ENCODE data around the gene SYT14.
"Not testable (repeated sequence)": the region's sequence is repeated elsewhere in the genome, so short reads cannot be mapped to it uniquely, and the experiment has no call there.

The SYT14 gene

DNA sequence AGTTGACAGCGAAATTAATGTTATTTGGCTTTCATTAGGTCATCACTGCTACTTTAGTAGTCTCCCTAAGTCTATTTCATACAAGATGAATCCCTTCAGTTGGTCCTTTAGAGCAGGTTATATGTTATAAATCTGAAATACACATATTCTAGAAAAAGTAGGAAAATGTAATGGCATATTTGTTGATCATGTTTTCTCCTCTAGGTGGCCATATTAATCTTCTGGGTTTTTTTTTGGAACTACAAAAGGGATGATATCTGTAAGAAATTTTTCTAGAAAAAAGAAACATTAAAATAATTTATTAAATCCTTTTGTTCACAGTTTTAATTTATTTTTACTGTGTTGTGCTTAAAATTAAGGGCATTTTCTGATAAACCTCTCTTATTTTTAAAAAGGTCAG is 87.9 kb downstream of the SYT14 start:
- DNase-seq (ENCODE audit: low read depth): peak; percentile 22

- no peak for DNase-seq (ENCODE audit: low read depth)
These were observed 90.0 kb downstream of the SYT14 start for GRCh38 chr1:210027994-210028393.

DNA sequence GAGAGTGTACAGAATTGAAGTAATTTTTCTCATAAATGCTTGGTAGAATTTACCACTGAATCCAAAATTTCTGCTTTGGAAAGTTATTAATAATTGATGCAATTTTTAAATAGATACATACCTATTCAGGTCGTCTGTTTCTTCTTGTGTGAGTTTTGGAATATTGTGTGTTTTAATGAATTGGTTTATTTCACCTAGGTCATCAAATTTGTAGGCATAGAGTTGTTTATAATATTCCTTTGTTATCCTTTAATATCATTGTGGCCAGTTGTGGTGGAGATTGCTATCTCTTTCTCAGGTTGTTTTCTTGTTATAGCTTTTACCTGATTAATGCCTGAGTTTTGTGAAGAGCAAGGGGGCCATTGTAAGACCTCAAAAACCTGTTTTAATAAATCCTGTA is 93.5 kb downstream of the SYT14 start:
- DNase-seq (ENCODE audit: low read depth): no peak

DNA sequence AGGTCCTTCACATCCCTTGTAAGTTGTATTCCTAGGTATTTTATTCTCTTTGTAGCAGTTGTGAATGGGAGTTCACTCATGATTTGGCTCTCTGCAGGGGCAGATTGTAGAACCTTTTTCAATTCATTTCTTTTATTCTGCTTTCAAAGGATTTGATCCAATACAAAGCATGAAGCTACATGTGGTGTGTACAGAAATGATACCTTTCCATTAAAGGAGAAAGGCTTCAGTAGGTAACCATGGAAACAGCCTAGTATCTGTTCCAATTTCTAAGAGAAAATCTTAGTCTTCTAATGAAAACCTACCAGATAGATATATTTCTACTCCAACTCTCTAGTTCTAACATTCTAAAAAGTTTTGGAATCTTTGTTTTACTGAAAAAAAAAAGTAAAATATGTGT is 105.0 kb downstream of the SYT14 start:
- no peak for DNase-seq (ENCODE audit: low read depth)

DNA sequence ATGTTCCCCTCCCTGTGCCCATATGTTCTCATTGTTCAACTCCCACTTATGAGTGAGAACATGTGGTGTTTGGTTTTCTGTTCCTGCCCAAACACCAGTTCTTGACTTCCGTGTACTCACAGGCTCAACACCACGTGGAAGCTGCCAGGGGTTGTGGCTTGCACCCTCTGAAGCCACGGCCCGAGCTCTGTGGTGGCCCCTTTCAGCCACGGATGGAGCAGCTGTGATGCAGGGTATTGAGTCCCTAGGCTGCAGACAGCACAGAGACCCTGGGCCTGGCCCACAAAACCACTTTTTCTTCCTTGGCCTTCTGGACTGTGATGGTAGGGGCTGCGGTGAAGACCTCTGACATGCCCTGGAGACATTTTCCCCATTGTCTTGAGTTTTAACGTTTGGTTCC is 111.6 kb downstream of the SYT14 start:
- DNase-seq (ENCODE audit: low read depth): no peak

DNA sequence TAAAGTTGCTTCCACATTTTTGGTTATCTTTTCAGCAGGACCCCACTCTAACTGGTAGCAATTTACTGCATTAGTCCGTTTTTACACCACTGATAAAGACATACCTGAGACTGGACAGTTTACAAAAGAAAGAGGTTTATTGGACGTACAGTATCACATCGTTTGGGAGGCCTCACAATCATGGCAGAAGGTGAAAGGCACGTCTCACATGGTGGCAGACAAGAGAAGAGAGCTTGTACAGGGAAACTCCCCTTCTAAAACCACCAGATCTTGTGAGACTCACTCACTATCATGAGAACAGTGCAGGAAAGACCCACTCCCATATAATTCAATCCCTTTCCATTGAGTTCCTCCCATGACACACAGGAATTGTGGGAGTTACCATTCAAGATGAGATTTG is 112.5 kb downstream of the SYT14 start:
- not testable (repeated sequence) for DNase-seq (ENCODE audit: low read depth)

- DNase-seq (ENCODE audit: low read depth): no peak
These were observed 115.1 kb downstream of the SYT14 start for GRCh38 chr1:210053126-210053525.

- no peak for DNase-seq (ENCODE audit: low read depth)
These were observed 119.6 kb downstream of the SYT14 start for GRCh38 chr1:210057593-210057992.

- no peak for DNase-seq (ENCODE audit: low read depth)
These were observed 124.0 kb downstream of the SYT14 start for GRCh38 chr1:210061992-210062391.

DNA sequence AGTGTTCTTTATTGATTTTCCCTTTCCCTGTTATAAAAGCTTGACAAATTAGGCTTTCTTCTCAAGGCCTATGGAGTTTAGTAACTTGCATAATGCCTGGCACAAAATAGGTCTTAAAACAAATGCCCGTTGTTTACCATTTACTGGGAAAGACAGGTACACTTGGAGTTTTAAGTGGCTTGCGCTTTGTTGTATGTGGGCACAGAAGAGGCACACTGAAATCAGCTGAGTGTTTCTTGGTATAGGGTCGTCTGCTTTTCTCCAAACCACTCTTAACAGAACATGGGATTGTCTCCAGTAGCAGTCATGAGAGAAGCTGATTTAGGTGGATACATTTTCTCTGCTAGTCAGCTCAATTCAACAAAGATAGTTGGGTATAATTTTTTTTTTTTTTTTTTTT is 132.5 kb downstream of the SYT14 start:
- no peak for DNase-seq (ENCODE audit: low read depth)

DNA sequence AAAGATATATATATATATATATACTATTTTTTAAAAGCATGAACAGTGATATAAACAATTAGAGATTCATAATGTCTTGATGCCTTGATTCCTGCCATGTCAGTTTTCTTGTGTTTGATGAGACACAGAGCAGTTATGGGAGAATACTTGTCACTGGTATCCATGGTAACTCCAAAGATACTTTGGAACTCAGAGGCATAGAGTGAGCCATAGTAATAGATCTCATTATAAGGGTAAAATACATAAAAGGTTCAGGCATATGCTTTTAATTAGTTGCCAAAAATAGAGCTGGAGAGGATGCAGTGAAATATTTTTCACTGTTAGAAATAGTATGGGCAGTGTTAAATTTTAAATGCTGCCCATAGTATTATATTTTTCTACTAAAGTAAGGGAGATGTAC is 134.1 kb downstream of the SYT14 start:
- DNase-seq (ENCODE audit: low read depth): peak; percentile 22

GRCh38 chr1:210072896-210073504 is 135.0 kb downstream of the SYT14 start:
- DNase-seq (ENCODE audit: low read depth): no peak

GRCh38 chr1:210074904-210075303 is 136.9 kb downstream of the SYT14 start:
- no peak for DNase-seq (ENCODE audit: low read depth)

DNA sequence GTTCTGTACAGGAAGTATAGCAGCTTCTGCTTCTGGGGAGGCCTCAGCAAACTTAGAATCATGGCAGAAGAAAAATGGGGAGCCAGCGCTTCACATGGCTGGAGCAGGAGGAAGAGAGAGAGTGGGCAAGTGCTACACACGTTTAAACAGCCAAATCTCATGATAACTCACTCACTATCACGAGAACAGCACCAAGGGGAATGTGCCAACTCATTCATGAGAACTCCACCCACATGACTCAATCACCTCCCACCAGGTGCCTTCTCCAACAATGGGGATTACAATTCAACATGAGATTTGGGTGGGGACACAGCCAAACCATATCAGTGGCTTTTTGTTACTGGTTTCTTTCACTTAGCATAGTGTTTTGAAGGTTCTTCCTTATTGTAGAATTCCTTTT is 138.6 kb downstream of the SYT14 start:
- DNase-seq (ENCODE audit: low read depth): peak; percentile 26

- no peak for DNase-seq (ENCODE audit: low read depth)
These were observed 143.5 kb downstream of the SYT14 start for GRCh38 chr1:210081494-210081893.

GRCh38 chr1:210085359-210085758 is 147.3 kb downstream of the SYT14 start:
- no peak for DNase-seq (ENCODE audit: low read depth)

GRCh38 chr1:210087058-210087457 is 149.0 kb downstream of the SYT14 start:
- DNase-seq (ENCODE audit: low read depth): no peak

GRCh38 chr1:210089855-210090254 is 151.8 kb downstream of the SYT14 start:
- DNase-seq (ENCODE audit: low read depth): no peak

DNA sequence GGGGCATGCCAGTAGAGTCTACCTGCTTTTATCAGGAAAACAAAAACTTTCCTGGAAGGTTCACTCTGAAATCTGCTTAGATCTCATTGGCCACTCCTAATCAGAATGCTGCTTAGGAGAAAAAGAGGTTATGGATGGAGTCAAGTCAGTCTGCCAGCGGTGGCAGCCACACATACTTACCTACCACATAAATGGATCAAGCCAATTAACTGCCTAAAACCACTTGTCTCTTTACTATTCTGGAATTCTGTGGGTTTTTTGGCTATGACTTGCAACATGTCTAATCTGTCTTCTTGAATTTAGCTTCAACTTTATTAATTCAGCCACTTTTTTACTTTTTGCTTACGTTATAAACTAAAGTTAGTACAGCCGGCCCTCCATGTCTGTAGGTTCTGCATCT is 154.3 kb downstream of the SYT14 start:
- no peak for DNase-seq (ENCODE audit: low read depth)

DNA sequence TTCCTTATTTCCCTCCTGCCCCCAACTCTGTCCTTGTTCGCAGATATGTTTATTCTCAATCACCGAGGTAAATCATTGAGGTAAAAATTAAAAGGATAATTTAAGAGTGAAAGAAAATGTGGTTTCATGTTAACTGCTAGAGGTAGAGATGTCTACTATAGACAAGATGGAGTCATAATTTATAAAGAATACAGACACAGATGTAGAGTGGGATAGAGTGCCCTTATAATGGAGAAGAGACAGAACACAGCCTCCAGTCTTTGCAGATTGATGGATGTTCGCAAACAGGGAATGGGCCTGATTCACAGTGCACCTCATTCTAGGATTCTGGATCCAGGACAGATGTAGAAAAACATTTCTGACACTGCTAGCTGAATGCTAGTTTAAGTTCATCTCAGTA is 155.4 kb downstream of the SYT14 start:
- no peak for DNase-seq (ENCODE audit: low read depth)

DNA sequence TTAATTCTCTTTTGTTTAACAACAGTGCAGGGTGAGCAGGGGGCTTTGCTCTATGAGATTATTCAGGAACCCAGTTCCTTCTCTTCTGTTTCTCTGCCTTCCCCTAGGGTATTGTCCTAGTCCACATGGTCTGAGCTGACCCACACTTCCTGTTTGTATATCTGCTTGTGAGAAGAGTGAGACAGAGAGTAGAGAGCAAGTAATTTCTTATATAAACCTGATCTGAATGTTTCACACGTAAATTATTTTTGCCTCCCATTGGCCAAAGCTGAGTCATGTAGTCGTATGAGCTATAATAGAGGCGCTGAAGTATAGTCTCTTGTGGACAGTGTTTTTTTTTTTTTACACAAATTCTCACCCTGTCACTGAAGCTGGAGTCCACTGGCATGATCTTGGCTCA is 160.3 kb downstream of the SYT14 start:
- DNase-seq (ENCODE audit: low read depth): peak; percentile 73

- no peak for DNase-seq (ENCODE audit: low read depth)
These were observed 161.9 kb downstream of the SYT14 start for GRCh38 chr1:210099921-210100320.

DNA sequence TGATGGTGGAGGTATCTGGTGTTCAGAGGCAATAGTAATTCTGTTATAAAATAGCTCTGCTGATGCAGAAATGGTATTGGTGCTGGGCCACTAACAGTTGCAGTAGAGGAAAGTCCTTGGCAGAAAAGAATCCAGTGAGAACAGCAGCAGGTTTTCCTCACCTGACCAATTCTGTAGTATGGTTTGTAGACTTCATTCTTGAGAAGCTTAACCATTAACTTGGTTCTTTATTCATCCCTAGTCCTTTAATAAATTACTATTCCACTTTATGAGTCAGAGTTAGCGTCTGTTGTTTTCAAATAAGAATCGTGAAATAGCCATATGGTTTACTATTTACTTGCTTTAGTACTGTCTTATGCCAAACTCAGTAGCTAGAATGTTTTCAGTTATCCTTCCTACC is 166.1 kb downstream of the SYT14 start:
- DNase-seq (ENCODE audit: low read depth): no peak

DNA sequence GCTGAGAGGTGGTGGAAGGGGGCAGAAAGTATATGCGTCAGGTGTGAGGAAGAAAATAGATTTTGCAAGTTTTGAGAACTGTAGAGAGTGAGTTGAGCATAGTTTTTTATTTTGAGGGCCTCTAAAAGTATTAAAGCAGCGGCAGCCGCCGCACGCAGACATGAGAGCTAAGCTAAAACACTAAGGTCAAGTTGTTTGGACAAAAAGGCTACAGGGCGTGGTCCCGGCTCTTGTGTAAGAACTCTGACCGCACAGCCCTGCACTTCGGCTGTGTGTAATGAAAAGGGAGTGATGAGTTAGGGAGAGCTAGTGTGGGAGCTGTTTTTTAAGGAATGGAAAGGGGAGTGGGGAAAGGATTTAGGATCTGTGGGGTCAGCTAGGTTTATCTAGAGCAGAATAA is 174.9 kb downstream of the SYT14 start:
- DNase-seq (ENCODE audit: low read depth): not testable (repeated sequence)

DNA sequence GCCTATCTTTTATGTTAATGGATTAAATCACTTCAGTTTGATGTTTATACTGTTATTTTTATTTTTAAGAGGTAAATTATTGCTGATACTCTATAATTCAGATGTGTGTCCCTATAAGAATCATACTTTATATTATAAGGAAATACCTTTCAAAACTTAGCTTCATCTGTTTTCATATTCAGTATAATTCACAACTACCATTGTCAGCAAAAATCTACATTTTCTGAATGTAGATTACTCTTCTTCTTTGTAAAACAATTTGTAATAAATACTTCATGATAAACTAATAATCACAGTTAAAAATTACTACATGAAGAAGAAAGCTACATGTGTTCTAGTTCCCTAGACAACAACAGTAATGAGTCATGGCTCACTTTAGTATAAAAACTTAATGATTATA is 179.2 kb downstream of the SYT14 start:
- peak; percentile 4 for DNase-seq (ENCODE audit: low read depth)
